ENCODE data around the gene ANKRD12. TPM values are rescaled to one million over a fixed set of nuclear protein-coding genes. Genes with fewer than 3 reads are reported as not detected.

Gene ANKRD12
- total and polyA plus RNA-seq, 2 of the 4 experiments (the other 2 are of a cell fraction), result 2.6 to 12.9 TPM

- no peak overlapping the region; the same call in 1 of the 2 replicates for H3K23ac ChIP-seq (ENCODE audit: low read depth, low read length)
- peak overlapping the region; percentile 86; the same call in 1 of the 2 replicates for H2BK120ac ChIP-seq (ENCODE audit: low read depth, low read length)
- no peak overlapping the region for H2AK9ac ChIP-seq (replicated peaks; ENCODE audit: low read depth, low read length, poor library complexity)
- H3K56ac ChIP-seq (ENCODE audit: extremely low read depth, insufficient read depth, low read length), result no peak overlapping the region
- TF ChIP-seq BHLHE40 (IDR thresholded peaks at IDR 0.05; ENCODE audit: low read depth, low read length), result no peak
- TF ChIP-seq NFE2L2 (IDR thresholded peaks at IDR 0.05; ENCODE audit: low read depth, low read length), result no peak
- no peak for TF ChIP-seq MAZ (IDR thresholded peaks at IDR 0.05; ENCODE audit: borderline replicate concordance, low read depth, low read length)
- TF ChIP-seq RCOR1 (IDR thresholded peaks at IDR 0.05; ENCODE audit: insufficient replicate concordance, low read length), result no peak
- no peak for TF ChIP-seq CTCF (conservative IDR thresholded peaks at IDR 0.05; ENCODE audit: low read depth, low read length)
- CTCF ChIA-PET, result interaction anchor here (0.5 to 0.6 kb wide), 2 partner anchors 13 to 19 kb away, joined by 5 read pairs; no protein-coding TSS in a partner anchor
- no peaks in the 10 kb centered on the region for H4K20me1 ChIP-seq (ENCODE audit: insufficient read depth, low read length)
- peak overlapping the region; percentile 95 for H2BK5ac ChIP-seq (ENCODE audit: low read depth, low read length, poor library complexity, severe bottlenecking)
- H3K14ac ChIP-seq (replicated peaks; ENCODE audit: low read depth, low read length), result no peak overlapping the region
- H3K4ac ChIP-seq (ENCODE audit: low read depth, low read length), result peak overlapping the region; percentile 69; the same call in 1 of the 2 replicates
- H3K9me3 ChIP-seq (ENCODE audit: control insufficient read depth, insufficient read depth, low read length), result no peaks in the 10 kb centered on the region
- H3K36me3 ChIP-seq (ENCODE audit: control insufficient read depth, insufficient read depth, low read length), result no peaks in the 10 kb centered on the region
- H3K27ac ChIP-seq (ENCODE audit: insufficient read depth, low read length), result no peak overlapping the region
- BruUV-seq (replicated peaks), result no TSS peak
- H3K9ac ChIP-seq (ENCODE audit: low read depth, low read length), result peak overlapping the region; percentile 24; the same call in 1 of the 2 replicates
- POLR2A ChIA-PET (ENCODE audit: unreplicated experiment), result no interaction called here
- H3K4me1 ChIP-seq (ENCODE audit: control insufficient read depth, insufficient read depth, low read length), result peaks cover 13% of the 10 kb centered on the region
- H4K91ac ChIP-seq (ENCODE audit: insufficient read depth, low read depth, low read length), result no peak overlapping the region
- H3K9me1 ChIP-seq (ENCODE audit: insufficient read depth, low read length), result peaks cover 14% of the 10 kb centered on the region; the same call in 1 of the 2 replicates
- no peak overlapping the region for H3K4me3 ChIP-seq (ENCODE audit: insufficient read depth, low read depth, low read length)
- no peak overlapping the region for H2AFZ ChIP-seq (replicated peaks; ENCODE audit: low read length, poor library complexity)
- no peak for ATAC-seq (ENCODE audit: low read depth)
- H4K5ac ChIP-seq (ENCODE audit: low read depth, low read length), result peak overlapping the region; percentile 78; the same call in 1 of the 2 replicates
- DNase-seq, result no peak
- peak overlapping the region; percentile 96; the same call in 1 of the 3 replicates for H2BK15ac ChIP-seq (ENCODE audit: low read depth, low read length)
- peak overlapping the region; percentile 94; the same call in 1 of the 2 replicates for H2BK20ac ChIP-seq (ENCODE audit: low read depth, low read length)
- H3K27me3 ChIP-seq (ENCODE audit: control insufficient read depth, insufficient read depth, low read length), result no peaks in the 10 kb centered on the region
- in situ Hi-C loops (cut with MboI; ENCODE audit: low sequenced_read_pairs), result no loop called here
- peaks cover 0 to 6% of the 10 kb centered on the region in 2 experiments; a peak in 1 of 4 replicates for H3K79me1 ChIP-seq (ENCODE audit: low read depth in 1 of 2, low read length in 2 of 2)
- peak overlapping the region; percentile 94; the same call in 1 of the 2 replicates for H2AK5ac ChIP-seq (ENCODE audit: low read depth, low read length)
- dilution Hi-C loops (cut with HindIII; ENCODE audit: low sequenced_read_pairs, unreplicated experiment), result no loop called here
- peak overlapping the region; percentile 71 to 91; a peak in 3 of 4 replicates for H4K8ac ChIP-seq (ENCODE audit: low read depth in 2 of 2, low read length in 2 of 2)
- intact Hi-C loops (cut with micrococcal nuclease), result no loop called here
- no CpG with 5 or more reads among the region's 3 CpGs for WGBS, 2 experiments (ENCODE audit: extremely low coverage in 2 of 2, insufficient read length in 1 of 2)
- peak overlapping the region; percentile 82; the same call in 1 of the 2 replicates for H3K18ac ChIP-seq (ENCODE audit: low read depth, low read length)
- no peak overlapping the region; the same call in 1 of the 2 replicates for H3K4me2 ChIP-seq (ENCODE audit: low read depth, low read length)
These were observed 40.6 kb upstream of the ANKRD12 start for GRCh38 chr18:9096007-9096371.
